ENCODE results near the gene KIF5C.

DNA sequence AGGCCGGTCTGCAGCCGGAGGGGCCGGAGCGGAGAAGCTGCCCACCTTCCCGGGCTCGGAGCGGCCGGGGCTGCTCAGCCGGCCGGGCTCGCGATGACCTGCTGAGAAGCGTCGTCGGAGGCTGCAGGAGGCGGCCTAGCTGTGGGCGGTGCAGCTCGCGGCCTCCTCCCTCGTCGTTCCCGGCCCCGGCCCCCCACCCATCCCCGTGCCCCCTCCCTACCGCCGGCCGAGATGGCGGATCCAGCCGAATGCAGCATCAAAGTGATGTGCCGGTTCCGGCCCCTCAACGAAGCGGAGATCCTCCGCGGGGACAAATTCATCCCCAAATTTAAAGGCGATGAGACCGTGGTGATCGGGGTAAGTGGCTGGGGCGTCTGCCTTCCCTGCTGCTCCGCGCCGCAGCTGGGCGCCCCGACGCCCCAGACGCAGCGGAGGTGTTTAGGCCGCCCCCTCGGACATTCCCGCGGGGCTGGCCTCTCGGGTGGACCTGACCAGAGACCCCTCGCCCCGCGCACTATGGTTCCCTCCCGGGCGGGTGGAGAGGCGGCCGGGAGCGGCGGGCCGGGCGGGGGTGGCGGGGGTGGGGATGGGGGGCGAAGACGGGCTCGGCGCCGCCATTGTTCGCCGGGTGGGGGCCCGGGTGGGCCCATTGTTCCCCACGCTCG, 492 bp downstream of the KIF5C start:
- TF ChIP-seq EZH2 (IDR thresholded peaks at IDR 0.05) (no peak), POLR2AphosphoS5 (IDR thresholded peaks at IDR 0.05; ENCODE audit: borderline replicate concordance, low read depth, low read length) (no peak), FOXP2 (optimal IDR thresholded peaks at IDR 0.05; ENCODE audit: control extremely low read depth, extremely low read length, insufficient read depth) (no peak)

Measured in SK-N-MC (cell line).